BJ (cell line): ENCODE measurements around the gene GRHL3. TPM values are rescaled to one million over a fixed set of nuclear protein-coding genes. Genes with fewer than 3 reads are reported as not detected.

Experiments used
- CTCF ChIA-PET: fragments of 350-600 bp; formaldehyde crosslinking; extraction: SDS; loops from one replicate; lab custom pipeline; 2021; ENCODE audit warnings: antibody characterized with exemption, inconsistent platforms; lab: Yijun Ruan, JAX
- POLR2A ChIA-PET: fragments of 300-600 bp; sonication (Branson Sonifier 250); formaldehyde crosslinking; extraction: SDS; loops from one replicate; lab custom pipeline; 2021; ENCODE audit warnings: antibody characterized with exemption; lab: Charles Lee
- DNase-seq: peaks from one replicate; pipeline ENCODE4 v3.0.0-alpha.2; 2011; ENCODE audit warnings: low read depth
- H3K27me3 ChIP-seq: 2 replicates; pipeline ENCODE4 v1.6.0; 2011; ENCODE audit warnings: low read length; ENCODE audit not compliant: control insufficient read depth, insufficient read depth
- H3K36me3 ChIP-seq: 2 replicates; pipeline ENCODE4 v1.5.1; 2011; ENCODE audit warnings: low read length; ENCODE audit not compliant: control insufficient read depth, insufficient read depth
- H3K4me3 ChIP-seq: 2 replicates; pipeline ENCODE4 v1.5.1; 2011; ENCODE audit warnings: low read depth, mild to moderate bottlenecking, control low read depth, low read length
- CTCF ChIP-seq: IDR thresholded peaks from 2 replicates; pipeline ENCODE4 v1.5.1; 2011; ENCODE audit warnings: low read depth, mild to moderate bottlenecking, control low read depth, inconsistent platforms, low read length, moderate library complexity; ENCODE audit not compliant: insufficient read depth
- polyA plus RNA-seq: library from polyadenylated mRNA; depleted of rRNA; stranded (reverse); fragments of >200 nt; gene quantifications from 2 replicates; pipeline ENCODE4 v1.2.3, GENCODE V29; 2011

GRHL3 gene
- polyA plus RNA-seq, 1 experiment: not detected

- Histone ChIP-seq H3K27me3 (peaks cover 21% of the 10 kb centered on the region), H3K36me3 (no peaks in the 10 kb centered on the region), H3K4me3 (no peak overlapping the region)
- POLR2A ChIA-PET: no interaction called here
- no peak for TF ChIP-seq CTCF
- no peak for DNase-seq
- CTCF ChIA-PET: interaction anchor here (0.7 to 3.0 kb wide), 7 partner anchors 8 to 289 kb away, joined by 3 to 19 read pairs (median 3); no protein-coding TSS in a partner anchor
Observed at GRCh38 chr1:24293392-24294227, 25.5 kb upstream of the GRHL3 start.

- peak; percentile 97 for DNase-seq
- Histone ChIP-seq H3K36me3 (no peaks in the 10 kb centered on the region), H3K27me3 (peaks cover 23% of the 10 kb centered on the region), H3K4me3 (no peak overlapping the region)
- ChIA-PET POLR2A (no interaction called here), CTCF (interaction anchor here (0.9 to 3.0 kb wide), 6 partner anchors 9 to 288 kb away, joined by 3 to 19 read pairs (median 4); no protein-coding TSS in a partner anchor)
- no peak for TF ChIP-seq CTCF
Observed at GRCh38 chr1:24294228-24294672, 24.9 kb upstream of the GRHL3 start.

GRCh38 chr1:24294716-24295371, 24.3 kb upstream of the GRHL3 start:
- Histone ChIP-seq H3K4me3 (no peak overlapping the region), H3K36me3 (no peaks in the 10 kb centered on the region), H3K27me3 (peaks cover 23% of the 10 kb centered on the region)
- peak; percentile 18; the same call in 1 of the 2 replicates for TF ChIP-seq CTCF
- peak; percentile 61 for DNase-seq
- CTCF ChIA-PET: interaction anchor here (0.9 to 3.0 kb wide), 6 partner anchors 10 to 288 kb away, joined by 3 to 19 read pairs (median 4); no protein-coding TSS in a partner anchor
- POLR2A ChIA-PET: interaction anchor here (0.8 kb wide), 1 partner anchor 46 kb away, joined by 4 read pairs; no protein-coding TSS in a partner anchor

GRCh38 chr1:24295535-24295934, 23.6 kb upstream of the GRHL3 start:
- CTCF ChIA-PET: interaction anchor here (1.6 to 3.0 kb wide), 3 partner anchors 94 to 97 kb away, joined by 5 to 19 read pairs (median 14); no protein-coding TSS in a partner anchor
- POLR2A ChIA-PET: interaction anchor here (0.8 kb wide), 1 partner anchor 47 kb away, joined by 4 read pairs; no protein-coding TSS in a partner anchor
- peaks cover 23% of the 10 kb centered on the region for H3K27me3 ChIP-seq
- no peak for TF ChIP-seq CTCF
- no peak overlapping the region for H3K4me3 ChIP-seq
- no peak for DNase-seq
- no peaks in the 10 kb centered on the region for H3K36me3 ChIP-seq
